Transverse colon (tissue), 4 donors: Measurements from ENCODE around the gene ANKRD49.

Experiments used
- CTCF ChIP-seq, 5 experiments: fragments of 200-600 bp in 3 of 5; fragments of 450-650 bp in 2 of 5; sonication (generic) in 3 of 5; IDR thresholded peaks; 1 replicate in 2 of 5; 2 replicates in 3 of 5; pipeline ENCODE4 v1.5.1; 2016 to 2017; ENCODE audit warnings: antibody characterized with exemption in 5 of 5, inconsistent platforms in 3 of 5, mild to moderate bottlenecking in 2 of 5, moderate library complexity in 1 of 5
- POLR2AphosphoS5 ChIP-seq, 3 donors: sonication (generic); formaldehyde crosslinking; IDR thresholded peaks; one replicate each; pipeline ENCODE4 v1.6.1; 2016; ENCODE audit warnings: antibody characterized with exemption in 3 of 3

GRCh38 chr11:94515398-94515797, 21.6 kb downstream of the ANKRD49 start:
- TF ChIP-seq CTCF (IDR thresholded peaks at IDR 0.05), result no peak
- TF ChIP-seq POLR2AphosphoS5 (IDR thresholded peaks at IDR 0.05), result no peak
